Measurements from ENCODE around the gene RHBDL2. TPM values are rescaled to one million over a fixed set of nuclear protein-coding genes. Genes with fewer than 3 reads are reported as not detected.
"Not testable (repeated sequence)": the region's sequence is repeated elsewhere in the genome, so short reads cannot be mapped to it uniquely, and the experiment has no call there.

The RHBDL2 gene
- not detected in 2 replicates for total RNA-seq
- long read RNA-seq, partial matches to known transcripts: 0 of 2 reads
- long read RNA-seq, other reads (novel, unspliced or antisense): 2 of 2 reads

- no peak within 1 kb of the TSS for H3K4me3 Mint-ChIP-seq (ENCODE audit: low read depth)
- H3K36me3 Mint-ChIP-seq (ENCODE audit: insufficient read depth): no peaks in the 10 kb centered on the region
- no peaks in the 10 kb centered on the region for H3K9me3 Mint-ChIP-seq (ENCODE audit: low read depth)
- H3K27me3 Mint-ChIP-seq: peaks cover 23% of the 10 kb centered on the region
- no peak for DNase-seq (ENCODE audit: low spot score, unreplicated experiment)
- H3K4me1 Mint-ChIP-seq (ENCODE audit: low read depth): no peaks in the 10 kb centered on the region
- H3K27ac Mint-ChIP-seq: peak within 1 kb of the TSS; percentile 10
- TF ChIP-seq CTCF (IDR thresholded peaks at IDR 0.05; ENCODE audit: unreplicated experiment): no peak
Observed at GRCh38 chr1:38941527-38942019, at the start of gene RHBDL2. Gene RHBDL2 (minus strand): TSS chr1:38941830. CDS start chr1:38919212, 22,618 bp downstream.

GRCh38 chr1:38990738-38991637, 49.4 kb upstream of the RHBDL2 start, which contains the start of gene AKIRIN1:
Gene AKIRIN1 (plus strand): TSS chr1:38991276. CDS start chr1:38991381, 105 bp downstream.
- peak within 1 kb of the TSS; percentile 80 for H3K4me3 Mint-ChIP-seq (ENCODE audit: low read depth)
- DNase-seq (ENCODE audit: low spot score, unreplicated experiment): peak; percentile 99
- peaks cover 35% of the 10 kb centered on the region for H3K4me1 Mint-ChIP-seq (ENCODE audit: low read depth)
- H3K9me3 Mint-ChIP-seq (ENCODE audit: low read depth): no peaks in the 10 kb centered on the region
- peaks cover 13% of the 10 kb centered on the region for H3K36me3 Mint-ChIP-seq (ENCODE audit: insufficient read depth)
- TF ChIP-seq CTCF (IDR thresholded peaks at IDR 0.05; ENCODE audit: unreplicated experiment): no peak
- H3K27me3 Mint-ChIP-seq: no peaks in the 10 kb centered on the region
- peak within 1 kb of the TSS; percentile 93 for H3K27ac Mint-ChIP-seq

GRCh38 chr1:38990386-38990737, 48.7 kb upstream of the RHBDL2 start:
- Mint-ChIP-seq H3K27me3 (no peaks in the 10 kb centered on the region), H3K9me3 (ENCODE audit: low read depth) (no peaks in the 10 kb centered on the region), H3K36me3 (ENCODE audit: insufficient read depth) (peaks cover 10% of the 10 kb centered on the region), H3K27ac (peak overlapping the region; percentile 92), H3K4me1 (ENCODE audit: low read depth) (peaks cover 39% of the 10 kb centered on the region), H3K4me3 (ENCODE audit: low read depth) (peak overlapping the region; percentile 74)
- DNase-seq (ENCODE audit: low spot score, unreplicated experiment): no peak
- no peak for TF ChIP-seq CTCF (IDR thresholded peaks at IDR 0.05; ENCODE audit: unreplicated experiment)

- no peak for DNase-seq (ENCODE audit: low spot score, unreplicated experiment)
- Mint-ChIP-seq H3K9me3 (ENCODE audit: low read depth) (no peaks in the 10 kb centered on the region), H3K4me1 (ENCODE audit: low read depth) (peaks cover 38% of the 10 kb centered on the region), H3K27me3 (no peaks in the 10 kb centered on the region), H3K27ac (peak overlapping the region; percentile 92), H3K36me3 (ENCODE audit: insufficient read depth) (peaks cover 8% of the 10 kb centered on the region), H3K4me3 (ENCODE audit: low read depth) (peak overlapping the region; percentile 74)
- TF ChIP-seq CTCF (IDR thresholded peaks at IDR 0.05; ENCODE audit: unreplicated experiment): no peak
Observed at GRCh38 chr1:38989979-38990378, 48.3 kb upstream of the RHBDL2 start.

- H3K27me3 Mint-ChIP-seq; H3K36me3 Mint-ChIP-seq (ENCODE audit: insufficient read depth): not testable (repeated sequence)
Observed at GRCh38 chr1:38979380-38979779, 37.8 kb upstream of the RHBDL2 start.

GRCh38 chr1:38978245-38978542, 36.6 kb upstream of the RHBDL2 start:
- not testable (repeated sequence) for DNase-seq (ENCODE audit: low spot score, unreplicated experiment); H3K9me3 Mint-ChIP-seq (ENCODE audit: low read depth); H3K36me3 Mint-ChIP-seq (ENCODE audit: insufficient read depth); H3K27ac Mint-ChIP-seq; H3K27me3 Mint-ChIP-seq; H3K4me3 Mint-ChIP-seq (ENCODE audit: low read depth); H3K4me1 Mint-ChIP-seq (ENCODE audit: low read depth)

More at GRCh38 chr1:38979380-38979779, 37.8 kb upstream of the RHBDL2 start:
- H3K4me3 Mint-ChIP-seq (ENCODE audit: low read depth); DNase-seq (ENCODE audit: low spot score, unreplicated experiment); H3K4me1 Mint-ChIP-seq (ENCODE audit: low read depth); H3K27ac Mint-ChIP-seq; H3K9me3 Mint-ChIP-seq (ENCODE audit: low read depth): not testable (repeated sequence)

- not testable (repeated sequence) for DNase-seq (ENCODE audit: low spot score, unreplicated experiment); H3K36me3 Mint-ChIP-seq (ENCODE audit: insufficient read depth); H3K4me3 Mint-ChIP-seq (ENCODE audit: low read depth); H3K27ac Mint-ChIP-seq; H3K9me3 Mint-ChIP-seq (ENCODE audit: low read depth); H3K4me1 Mint-ChIP-seq (ENCODE audit: low read depth)
- H3K27me3 Mint-ChIP-seq: peaks cover 15% of the 10 kb centered on the region
Observed at GRCh38 chr1:38977399-38978244, 36.0 kb upstream of the RHBDL2 start.

Measured in progenitor cell of endocrine pancreas (in vitro differentiated cells).